HepG2 (cell line): ENCODE measurements around the gene ZNF839. TPM values are rescaled to one million over a fixed set of nuclear protein-coding genes. Genes with fewer than 3 reads are reported as not detected.

Experiments used
- HBP1 ChIP-seq: IDR thresholded peaks from 2 replicates; pipeline ENCODE4 v1.6.1; 2016; ENCODE audit warnings: low read depth, control low read depth
- HNRNPH1 ChIP-seq: fragments of 200-400 bp; formaldehyde crosslinking; optimal IDR thresholded peaks from 2 replicates; pipeline ENCODE3; 2017; ENCODE audit warnings: mild to moderate bottlenecking, low read depth, low read length
- HNRNPK ChIP-seq: fragments of 200-400 bp; formaldehyde crosslinking; IDR thresholded peaks from 2 replicates; pipeline ENCODE4 v1.6.1; 2018; ENCODE audit warnings: low read length, low read depth, moderate library complexity, mild to moderate bottlenecking; ENCODE audit not compliant: poor library complexity, severe bottlenecking
- HNRNPUL1 ChIP-seq: fragments of 200-400 bp; formaldehyde crosslinking; IDR thresholded peaks from 2 replicates; pipeline ENCODE4 v1.6.1; 2017; ENCODE audit warnings: low read depth, mild to moderate bottlenecking, low read length, moderate library complexity
- PRDM10 ChIP-seq: sonication (generic); formaldehyde crosslinking; IDR thresholded peaks from 2 replicates; pipeline ENCODE4 v1.4.0; 2020; ENCODE audit warnings: low read depth, missing genetic modification reagents
- RFX1 ChIP-seq: fragments of 450-650 bp; IDR thresholded peaks from 2 replicates; pipeline ENCODE4 v1.6.1; 2017
- SMAD9 ChIP-seq: sonication (generic); formaldehyde crosslinking; IDR thresholded peaks from 2 replicates; pipeline ENCODE4 v1.5.1; 2020; ENCODE audit warnings: mild to moderate bottlenecking, missing genetic modification reagents
- SMARCC2 ChIP-seq: fragments of 450-650 bp; IDR thresholded peaks from 2 replicates; pipeline ENCODE4 v1.6.1; 2017; ENCODE audit warnings: antibody characterized with exemption, mild to moderate bottlenecking
- TRIM24 ChIP-seq: sonication (generic); formaldehyde crosslinking; IDR thresholded peaks from 2 replicates; pipeline ENCODE4 v1.8.0; 2022; ENCODE audit warnings: mild to moderate bottlenecking, missing genetic modification reagents
- ZBTB1 ChIP-seq: sonication (generic); formaldehyde crosslinking; IDR thresholded peaks from 2 replicates; pipeline ENCODE4 v1.4.0; 2020; ENCODE audit warnings: missing genetic modification reagents, borderline replicate concordance
- ZEB1 ChIP-seq: IDR thresholded peaks from 2 replicates; pipeline ENCODE4 v1.6.1; 2012; ENCODE audit warnings: mild to moderate bottlenecking, low read depth, inconsistent platforms; ENCODE audit not compliant: insufficient replicate concordance
- ZFP90 ChIP-seq: sonication (generic); formaldehyde crosslinking; IDR thresholded peaks from 2 replicates; pipeline ENCODE4 v1.8.0; 2022; ENCODE audit warnings: missing genetic modification reagents, mild to moderate bottlenecking, inconsistent platforms, borderline replicate concordance
- ZKSCAN8 ChIP-seq: IDR thresholded peaks from 2 replicates; pipeline ENCODE4 v1.6.1; 2016; ENCODE audit warnings: borderline replicate concordance, missing genetic modification reagents, missing compliant biosample characterization
- ZNF225 ChIP-seq: sonication (generic); formaldehyde crosslinking; IDR thresholded peaks from 2 replicates; pipeline ENCODE4 v1.4.0; 2020; ENCODE audit warnings: mild to moderate bottlenecking, missing genetic modification reagents
- ZNF3 ChIP-seq: IDR thresholded peaks from 2 replicates; pipeline ENCODE4 v1.7.0; 2017; ENCODE audit warnings: inconsistent platforms
- ZNF34 ChIP-seq: sonication (generic); formaldehyde crosslinking; IDR thresholded peaks from 2 replicates; pipeline ENCODE4 v1.4.0; 2020; ENCODE audit warnings: mild to moderate bottlenecking, missing genetic modification reagents, borderline replicate concordance
- ZNF670 ChIP-seq: sonication (generic); formaldehyde crosslinking; IDR thresholded peaks from 2 replicates; pipeline ENCODE4 v1.8.0; 2022; ENCODE audit warnings: mild to moderate bottlenecking, missing genetic modification reagents, borderline replicate concordance
- ZNF766 ChIP-seq: sonication (generic); formaldehyde crosslinking; IDR thresholded peaks from 2 replicates; pipeline ENCODE4 v1.5.0; 2020; ENCODE audit warnings: missing genetic modification reagents, borderline replicate concordance
- polyA plus RNA-seq, 8 experiments: library from polyadenylated mRNA; depleted of rRNA in 3 of 8; stranded (reverse) in 7 of 8; unstranded in 1 of 8; fragments of >200 nt; fragmentation: Illumina TruSeq in 4 of 8; extraction: Trizol in 4 of 8; gene quantifications; 2 replicates each; pipeline versions ENCODE4 v1.2.1 to v1.2.3, GENCODE V29; 2011 to 2016; ENCODE audit warnings: low read depth in 4 of 8, missing spikeins in 1 of 8, mixed read lengths in 1 of 8; ENCODE audit not compliant: insufficient read depth in 1 of 8
- total RNA-seq, 5 experiments: library from RNA; depleted of rRNA; stranded (reverse); fragments of >200 nt; fragmentation: Illumina TruSeq; extraction: Trizol; gene quantifications; 2 replicates each; pipeline ENCODE4 v1.2.3, GENCODE V29; 2016; ENCODE audit warnings: low read depth in 1 of 5
- TF ChIP-seq, protein P1 (sequence below): IDR thresholded peaks from 2 replicates; pipeline ENCODE4 v1.6.1; 2016; ENCODE audit warnings: missing biosample characterization, missing genetic modification reagents, low read depth
- TF ChIP-seq, protein P2 (sequence below): IDR thresholded peaks from 2 replicates; pipeline ENCODE4 v1.6.1; 2016; ENCODE audit warnings: missing compliant biosample characterization, missing genetic modification reagents, borderline replicate concordance

Gene ZNF839
- total and polyA plus RNA-seq, 2 of the 13 experiments (the other 11 are each of a cell fraction or from before 2014, with no cell fraction given) = 11.1 to 12.8 TPM

- TF ChIP-seq ZFP90 (CRISPR knock-in tag) (peak; percentile 85; the same call in 1 of the 2 replicates), SMARCC2 (no peak), ZNF766 (CRISPR knock-in tag) (peak; percentile 52; the same call in 1 of the 2 replicates), RFX1 (no peak), TRIM24 (CRISPR knock-in tag) (no peak), SMAD9 (CRISPR knock-in tag) (no peak), ZNF670 (CRISPR knock-in tag) (peak; percentile 69; the same call in 1 of the 2 replicates), ZKSCAN8 (peak; percentile 36; the same call in 1 of the 2 replicates), PRDM10 (no peak; the same call in 1 of the 2 replicates), ZNF225 (CRISPR knock-in tag) (no peak), HNRNPUL1 (no peak), ZEB1 (no peak), ZNF3 (CRISPR knock-in tag) (no peak), ZBTB1 (CRISPR knock-in tag) (no peak), HNRNPK (no peak), HNRNPH1 (no peak), ZNF34 (CRISPR knock-in tag) (no peak), HBP1 (CRISPR knock-in tag) (0 out of 2 replicates have a peak, but pooled peaks have one; percentile 49)
- TF ChIP-seq, protein P1, sequence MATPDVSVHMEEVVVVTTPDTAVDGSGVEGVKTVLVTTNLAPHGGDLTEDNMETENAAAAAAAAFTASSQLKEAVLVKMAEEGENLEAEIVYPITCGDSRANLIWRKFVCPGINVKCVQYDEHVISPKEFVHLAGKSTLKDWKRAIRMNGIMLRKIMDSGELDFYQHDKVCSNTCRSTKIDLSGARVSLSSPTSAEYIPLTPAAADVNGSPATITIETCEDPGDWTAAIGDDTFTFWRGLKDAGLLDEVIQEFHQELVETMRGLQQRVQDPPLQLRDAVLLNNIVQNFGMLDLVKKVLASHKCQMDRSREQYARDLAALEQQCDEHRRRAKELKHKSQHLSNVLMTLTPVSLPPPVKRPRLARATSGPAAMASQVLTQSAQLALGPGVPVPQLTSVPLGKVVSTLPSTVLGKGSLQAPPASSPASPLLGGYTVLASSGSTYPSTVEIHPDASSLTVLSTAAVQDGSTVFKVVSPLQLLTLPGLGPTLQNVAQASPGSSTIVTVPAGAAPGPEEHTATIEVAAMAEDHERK (CRISPR knock-in tag) = no peak
- TF ChIP-seq, protein P2, sequence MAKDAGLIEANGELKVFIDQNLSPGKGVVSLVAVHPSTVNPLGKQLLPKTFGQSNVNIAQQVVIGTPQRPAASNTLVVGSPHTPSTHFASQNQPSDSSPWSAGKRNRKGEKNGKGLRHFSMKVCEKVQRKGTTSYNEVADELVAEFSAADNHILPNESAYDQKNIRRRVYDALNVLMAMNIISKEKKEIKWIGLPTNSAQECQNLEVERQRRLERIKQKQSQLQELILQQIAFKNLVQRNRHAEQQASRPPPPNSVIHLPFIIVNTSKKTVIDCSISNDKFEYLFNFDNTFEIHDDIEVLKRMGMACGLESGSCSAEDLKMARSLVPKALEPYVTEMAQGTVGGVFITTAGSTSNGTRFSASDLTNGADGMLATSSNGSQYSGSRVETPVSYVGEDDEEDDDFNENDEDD (CRISPR knock-in tag) = peak; percentile 89; the same call in 1 of the 2 replicates
These were observed 5.1 kb upstream of the ZNF839 start (continued) for GRCh38 chr14:102314242-102315011.
